Small intestine (tissue), 7 donors: Measurements from ENCODE around the gene TRNP1. TPM values are rescaled to one million over a fixed set of nuclear protein-coding genes. Genes with fewer than 3 reads are reported as not detected.

Experiments
- DNase-seq, 2 donors: peaks; one replicate each; pipeline versions ENCODE4 v3.0.0 to v3.0.0-alpha.2; 2013
- FAIRE-seq: peaks from 2 replicates; lab custom pipeline; 2012; peaks lifted over from hg19 to GRCh38; lab: Jason Lieb, UNC
- H3K27ac ChIP-seq, 3 donors: one replicate each; pipeline ENCODE4 v1.5.1; 2013; ENCODE audit warnings: low read length in 2 of 3, mild to moderate bottlenecking in 2 of 3, control low read depth in 1 of 3, inconsistent platforms in 1 of 3, low read depth in 1 of 3, moderate library complexity in 1 of 3
- H3K27me3 ChIP-seq, 3 donors: one replicate each; pipeline ENCODE4 v1.6.1; 2013; ENCODE audit warnings: low read length in 3 of 3, inconsistent platforms in 1 of 3; ENCODE audit not compliant: control insufficient read depth in 3 of 3, insufficient read depth in 3 of 3
- H3K36me3 ChIP-seq, 3 donors: one replicate each; pipeline ENCODE4 v1.6.1; 2013; ENCODE audit warnings: low read length in 3 of 3, inconsistent platforms in 1 of 3, low read depth in 1 of 3, mild to moderate bottlenecking in 1 of 3, moderate library complexity in 1 of 3; ENCODE audit not compliant: control insufficient read depth in 3 of 3, insufficient read depth in 2 of 3
- H3K4me1 ChIP-seq, 3 donors: one replicate each; pipeline ENCODE4 v1.6.1; 2013; ENCODE audit warnings: low read length in 2 of 3, inconsistent platforms in 1 of 3, low read depth in 1 of 3, mild to moderate bottlenecking in 1 of 3, moderate library complexity in 1 of 3; ENCODE audit not compliant: control insufficient read depth in 3 of 3, insufficient read depth in 2 of 3
- H3K4me3 ChIP-seq, 3 donors: one replicate each; pipeline ENCODE4 v1.5.1; 2013; ENCODE audit warnings: low read length in 3 of 3, control low read depth in 1 of 3, inconsistent platforms in 1 of 3, low read depth in 1 of 3, mild to moderate bottlenecking in 1 of 3, moderate library complexity in 1 of 3
- H3K9me3 ChIP-seq, 2 donors: one replicate each; pipeline ENCODE4 v1.6.1; 2013; ENCODE audit warnings: low read depth in 1 of 2, low read length in 1 of 2; ENCODE audit not compliant: control insufficient read depth in 2 of 2, insufficient read depth in 1 of 2
- WGBS, 3 donors: extraction: QIAGEN DNeasy Blood & Tissue Kit; methylation state at CpG; one replicate each; pipeline ENCODE4 v1.1.7; 2013; 5-methylcytosine and 5-hydroxymethylcytosine counted together
- polyA plus RNA-seq, 4 donors: library from polyadenylated mRNA; stranded (reverse) in 3 of 4; unstranded in 1 of 4; fragments of 200-250 nt in 3 of 4; fragments of 120-200 nt in 1 of 4; gene quantifications; one replicate each; pipeline versions ENCODE4 v1.2.1 to v1.2.3, GENCODE V29; 2013
- donor health status: healthy with polysubstance abuse.
- donor health status: control.
- donor health status: control.
- donor health status: Bipolar disorder and iron deficiency.
- donor health status: healthy.

Gene TRNP1
- polyA plus RNA-seq, 4 donors, result 4.6 to 15.6 (median 11.8) TPM

DNA sequence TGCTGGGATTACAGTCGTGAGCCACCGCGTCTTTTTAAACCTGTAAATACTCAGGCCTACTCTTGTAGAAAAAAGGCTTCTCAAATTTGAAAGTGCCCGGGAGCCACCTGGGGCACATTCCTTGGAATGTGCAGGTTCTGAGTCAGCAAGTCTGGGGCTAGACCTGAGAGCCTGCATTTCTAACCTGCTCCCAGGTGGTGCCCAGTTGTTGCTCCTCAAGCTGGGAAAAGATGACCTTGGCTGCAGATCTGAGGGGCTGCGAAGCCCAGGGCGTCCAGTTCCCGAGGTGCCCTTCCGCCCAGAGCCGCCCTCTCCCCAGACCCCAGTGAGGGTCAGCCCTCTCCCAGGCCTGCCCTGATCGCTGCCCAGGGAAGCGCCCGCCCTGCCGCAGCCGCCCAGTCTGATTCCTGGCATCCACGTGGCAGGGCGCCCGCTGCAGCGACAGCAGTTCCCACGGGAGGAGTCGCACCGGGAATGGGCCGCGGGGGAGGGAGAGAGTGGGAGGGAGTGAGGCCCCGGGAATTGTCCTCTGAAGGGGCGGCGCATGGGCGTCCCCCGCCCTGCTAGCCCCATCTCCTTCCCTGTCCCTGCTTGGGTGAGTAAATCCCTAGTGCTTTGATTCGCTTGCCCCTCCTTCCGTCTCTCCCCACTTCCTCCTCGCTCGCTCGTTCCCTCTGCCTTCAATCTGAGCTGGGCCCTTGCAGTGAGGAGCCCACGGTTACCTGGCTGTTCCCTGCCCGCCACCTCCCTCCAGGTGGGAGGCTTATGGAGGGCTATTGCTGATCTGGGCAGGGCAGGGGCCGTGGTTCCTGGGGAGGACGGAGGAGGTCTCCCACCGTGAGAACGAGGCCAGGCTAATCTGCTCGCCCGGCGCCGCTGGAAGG lies 38.0 kb downstream of the TRNP1 start:
- Histone ChIP-seq H3K4me1 (peaks cover 0 to 27% (median 2%) of the 10 kb centered on the region in 3 donors), H3K4me3 (peak overlapping the region in 2 of 3 donors; percentile 14 to 45), H3K36me3 (no peaks in the 10 kb centered on the region), H3K9me3 (no peaks in the 10 kb centered on the region), H3K27me3 (no peaks in the 10 kb centered on the region), H3K27ac (peak overlapping the region in 2 of 3 donors; percentile 71 to 82)
- WGBS, 3 donors, result 27 to 33% (median 29%) methylated on average over 39 to 43 of the region's 43 CpGs
- FAIRE-seq, result no peak
- peak; percentile 71 to 87 for DNase-seq

DNA sequence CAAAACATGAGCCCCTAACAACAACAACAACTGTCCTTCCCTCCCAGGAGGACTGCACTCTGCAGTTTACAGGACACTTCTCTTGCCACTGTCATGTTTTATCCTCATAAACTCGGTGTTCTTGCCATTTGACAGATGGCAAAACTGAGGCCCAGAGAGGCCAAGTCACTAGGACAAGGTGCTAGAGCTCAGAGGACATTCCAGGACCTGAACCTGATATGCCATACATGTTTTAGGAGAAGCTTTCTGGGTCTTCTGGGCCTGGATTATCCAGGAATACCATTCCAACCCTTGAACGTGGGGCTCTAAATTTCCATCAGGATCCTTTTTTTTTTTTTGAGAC lies 38.6 kb downstream of the TRNP1 start:
- H3K27me3 ChIP-seq, result no peaks in the 10 kb centered on the region
- WGBS, 3 donors, result 62 to 83% (median 82%) methylated on average over 2 of the region's 2 CpGs
- no peaks in the 10 kb centered on the region for H3K9me3 ChIP-seq
- peak overlapping the region in 2 of 3 donors; percentile 71 to 82 for H3K27ac ChIP-seq
- FAIRE-seq, result no peak
- peak overlapping the region in 1 of 3 donors; percentile 45 for H3K4me3 ChIP-seq
- no peak for DNase-seq
- H3K4me1 ChIP-seq, result peaks cover 0 to 27% (median 2%) of the 10 kb centered on the region in 3 donors
- no peaks in the 10 kb centered on the region for H3K36me3 ChIP-seq

DNA sequence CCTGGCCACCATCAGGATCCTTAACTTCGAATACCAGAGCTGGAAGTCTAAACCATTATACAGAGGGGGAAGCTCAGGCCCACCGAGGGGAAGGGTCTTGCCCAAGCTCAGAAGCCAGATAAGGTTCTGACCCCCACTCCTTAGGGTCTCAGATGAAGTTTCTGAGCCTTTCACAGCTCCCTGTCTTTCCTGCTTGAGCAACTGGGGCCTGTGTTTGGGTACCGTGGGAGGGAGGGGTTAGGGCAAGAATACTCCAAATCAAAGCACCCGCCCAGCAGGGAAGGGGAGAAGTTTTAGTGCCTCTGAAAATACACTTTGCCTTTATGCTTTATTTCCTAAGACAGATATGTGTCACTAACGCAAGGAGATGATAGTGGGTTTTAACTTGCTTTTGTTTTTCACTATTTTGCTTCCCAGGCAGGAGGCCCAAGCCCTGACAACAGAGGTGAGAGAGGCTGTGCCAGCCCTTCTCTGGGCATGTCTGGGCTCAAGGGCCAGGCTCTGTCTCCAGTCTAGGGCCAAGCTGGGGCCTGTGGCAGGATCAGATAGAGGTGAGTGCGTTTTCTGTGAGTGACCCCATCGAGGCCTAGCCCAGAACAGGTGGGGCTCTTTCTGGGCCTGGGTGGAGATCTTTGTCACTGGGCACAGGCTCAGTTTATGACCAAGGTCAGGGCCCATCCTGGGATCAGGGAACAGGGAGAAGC lies 39.7 kb downstream of the TRNP1 start:
- no peaks in the 10 kb centered on the region for H3K27me3 ChIP-seq
- H3K27ac ChIP-seq, result peak overlapping the region; percentile 42 to 74 (median 55)
- peaks cover 0 to 27% (median 2%) of the 10 kb centered on the region in 3 donors for H3K4me1 ChIP-seq
- WGBS, 3 donors, result 21 to 61% (median 41%) methylated on average over 7 of the region's 7 CpGs
- no peaks in the 10 kb centered on the region for H3K9me3 ChIP-seq
- no peak overlapping the region for H3K4me3 ChIP-seq
- FAIRE-seq (no peak), DNase-seq (peak; percentile 78 to 83)
- no peaks in the 10 kb centered on the region for H3K36me3 ChIP-seq

DNA sequence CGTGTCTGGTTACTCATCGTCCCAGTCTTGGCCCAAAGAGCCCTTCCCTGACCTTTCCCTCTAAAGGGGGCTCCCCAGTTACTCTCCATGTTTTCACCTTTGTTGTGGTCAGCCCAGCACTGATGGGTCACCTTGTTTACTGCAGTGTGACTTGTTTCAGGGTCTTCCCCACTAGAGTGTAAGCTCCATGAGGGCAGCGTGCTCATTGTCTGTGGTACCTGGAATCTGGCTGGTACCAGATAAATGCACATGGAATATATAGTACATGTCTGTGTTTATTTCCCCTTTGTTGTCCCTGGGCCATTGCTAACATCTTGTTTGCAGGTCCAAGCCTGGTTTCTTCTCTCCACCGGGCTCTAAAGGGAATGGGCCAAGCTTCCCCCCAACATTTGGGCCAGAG lies 41.9 kb downstream of the TRNP1 start:
- Histone ChIP-seq H3K27me3 (no peaks in the 10 kb centered on the region), H3K4me1 (peaks cover 0 to 27% (median 2%) of the 10 kb centered on the region in 3 donors), H3K4me3 (no peak overlapping the region), H3K36me3 (no peaks in the 10 kb centered on the region), H3K9me3 (no peaks in the 10 kb centered on the region), H3K27ac (no peak overlapping the region)
- DNase-seq (no peak), FAIRE-seq (no peak)
- 86 to 91% (median 91%) methylated on average over 4 of the region's 4 CpGs for WGBS, 3 donors

DNA sequence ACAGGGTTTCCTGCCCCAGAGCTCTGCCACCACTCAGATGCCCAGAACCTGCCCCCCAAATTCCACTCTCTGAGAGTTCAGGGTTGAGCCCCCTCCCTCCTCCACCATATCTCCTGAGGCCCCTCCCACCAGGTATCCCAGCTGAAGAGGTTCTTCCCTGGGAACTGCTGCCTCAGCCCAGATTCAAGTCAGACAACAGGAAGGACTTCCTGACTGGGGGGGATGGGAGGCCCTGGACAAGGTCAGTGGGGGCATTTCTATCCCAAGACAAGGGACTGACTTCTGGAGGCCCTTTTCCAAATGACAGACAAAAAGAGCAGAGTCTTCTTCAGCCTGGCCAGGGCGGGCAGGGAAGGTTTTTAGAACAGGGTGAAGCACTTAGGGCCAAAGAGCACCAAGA lies 43.2 kb downstream of the TRNP1 start:
- Histone ChIP-seq H3K9me3 (no peaks in the 10 kb centered on the region), H3K4me1 (peaks cover 0 to 20% (median 2%) of the 10 kb centered on the region in 3 donors), H3K27ac (no peak overlapping the region), H3K27me3 (no peaks in the 10 kb centered on the region), H3K36me3 (no peaks in the 10 kb centered on the region), H3K4me3 (no peak overlapping the region)
- FAIRE-seq (no peak), DNase-seq (no peak)
- WGBS, 3 donors, result 18 to 74% (median 44%) methylated on average over 1 of the region's 1 CpG

DNA sequence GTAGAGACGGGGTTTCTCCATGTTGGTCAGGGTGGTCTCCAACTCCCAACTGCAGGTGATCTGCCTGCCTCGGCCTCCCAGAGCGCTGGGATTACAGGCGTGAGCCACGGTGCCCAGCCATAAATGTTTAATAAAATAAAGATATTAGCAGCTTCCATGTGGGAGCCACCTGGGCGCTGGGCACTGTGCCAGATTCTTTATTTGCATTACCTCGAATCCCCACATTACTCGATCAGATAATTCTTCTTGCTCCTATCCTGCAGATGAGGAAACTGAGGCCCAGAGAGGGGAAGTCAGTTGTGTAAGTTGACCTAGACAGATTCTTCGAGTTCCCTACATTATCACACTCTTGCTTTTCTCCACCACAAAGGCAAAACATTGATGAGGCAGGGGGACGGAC lies 44.0 kb downstream of the TRNP1 start:
- Histone ChIP-seq H3K36me3 (no peaks in the 10 kb centered on the region), H3K27ac (no peak overlapping the region), H3K9me3 (no peaks in the 10 kb centered on the region), H3K4me3 (no peak overlapping the region), H3K27me3 (no peaks in the 10 kb centered on the region), H3K4me1 (peaks cover 0 to 14% (median 2%) of the 10 kb centered on the region in 3 donors)
- DNase-seq (no peak), FAIRE-seq (no peak)
- 24 to 54% (median 35%) methylated on average over 10 of the region's 10 CpGs for WGBS, 3 donors

DNA sequence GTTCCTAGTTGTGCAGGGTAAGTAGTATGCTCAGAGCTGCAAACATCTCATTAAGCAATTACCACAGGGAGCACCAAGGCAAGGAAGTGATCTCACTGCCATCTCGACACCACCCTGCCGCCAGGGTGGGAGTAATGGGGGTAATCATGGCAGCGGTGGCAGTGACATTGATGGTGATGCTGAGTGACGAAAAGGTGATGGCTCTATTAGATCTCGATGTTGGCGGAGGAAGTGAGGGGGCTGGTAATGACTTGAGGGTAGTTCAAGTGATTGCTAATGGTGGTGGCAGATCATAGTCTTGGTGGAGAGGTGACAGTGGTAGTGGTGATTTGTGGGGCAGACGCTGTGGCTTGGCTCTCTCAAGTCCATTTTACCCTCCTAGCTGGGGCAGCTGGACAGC lies 44.5 kb downstream of the TRNP1 start:
- Histone ChIP-seq H3K27ac (no peak overlapping the region), H3K27me3 (no peaks in the 10 kb centered on the region)
- 70 to 82% (median 81%) methylated on average over 7 of the region's 7 CpGs for WGBS, 3 donors

DNA sequence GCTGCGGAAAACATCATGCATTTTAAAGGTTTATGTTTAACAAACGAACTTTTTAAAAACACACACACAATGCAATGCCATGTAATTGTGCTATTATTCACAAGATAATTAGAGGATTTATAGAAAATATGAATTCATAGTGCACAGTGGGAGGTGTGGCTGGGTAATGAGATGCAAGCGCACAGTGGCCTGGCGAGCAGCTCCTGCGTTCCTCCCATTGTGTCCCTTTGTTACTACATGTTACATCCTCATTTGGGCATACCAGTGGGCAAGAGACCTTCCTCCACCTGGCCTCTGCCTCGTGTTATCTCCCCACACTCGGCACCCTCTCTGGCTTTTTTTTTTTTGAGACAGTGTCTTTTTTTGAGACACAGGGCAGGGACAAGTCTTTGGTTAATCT lies 49.2 kb downstream of the TRNP1 start:
- Histone ChIP-seq H3K4me3 (no peak overlapping the region), H3K4me1 (peaks cover 0 to 6% (median 0%) of the 10 kb centered on the region in 3 donors), H3K27ac (no peak overlapping the region), H3K36me3 (no peaks in the 10 kb centered on the region), H3K9me3 (no peaks in the 10 kb centered on the region), H3K27me3 (no peaks in the 10 kb centered on the region)
- WGBS, 3 donors, result 68 to 84% (median 71%) methylated on average over 7 of the region's 7 CpGs
- no peak for FAIRE-seq
- DNase-seq, result no peak

More for the DNA sequence above, 44.5 kb downstream of the TRNP1 start:
- DNase-seq (no peak), FAIRE-seq (no peak)
- Histone ChIP-seq H3K36me3 (no peaks in the 10 kb centered on the region), H3K4me1 (peaks cover 0 to 11% (median 2%) of the 10 kb centered on the region in 3 donors), H3K4me3 (no peak overlapping the region), H3K9me3 (no peaks in the 10 kb centered on the region)
